ENCODE results near the gene DNAH14.

- TF ChIP-seq, protein P1, sequence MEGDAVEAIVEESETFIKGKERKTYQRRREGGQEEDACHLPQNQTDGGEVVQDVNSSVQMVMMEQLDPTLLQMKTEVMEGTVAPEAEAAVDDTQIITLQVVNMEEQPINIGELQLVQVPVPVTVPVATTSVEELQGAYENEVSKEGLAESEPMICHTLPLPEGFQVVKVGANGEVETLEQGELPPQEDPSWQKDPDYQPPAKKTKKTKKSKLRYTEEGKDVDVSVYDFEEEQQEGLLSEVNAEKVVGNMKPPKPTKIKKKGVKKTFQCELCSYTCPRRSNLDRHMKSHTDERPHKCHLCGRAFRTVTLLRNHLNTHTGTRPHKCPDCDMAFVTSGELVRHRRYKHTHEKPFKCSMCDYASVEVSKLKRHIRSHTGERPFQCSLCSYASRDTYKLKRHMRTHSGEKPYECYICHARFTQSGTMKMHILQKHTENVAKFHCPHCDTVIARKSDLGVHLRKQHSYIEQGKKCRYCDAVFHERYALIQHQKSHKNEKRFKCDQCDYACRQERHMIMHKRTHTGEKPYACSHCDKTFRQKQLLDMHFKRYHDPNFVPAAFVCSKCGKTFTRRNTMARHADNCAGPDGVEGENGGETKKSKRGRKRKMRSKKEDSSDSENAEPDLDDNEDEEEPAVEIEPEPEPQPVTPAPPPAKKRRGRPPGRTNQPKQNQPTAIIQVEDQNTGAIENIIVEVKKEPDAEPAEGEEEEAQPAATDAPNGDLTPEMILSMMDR (IDR thresholded peaks at IDR 0.05): no peak
- no peak for TF ChIP-seq POLR2A (IDR thresholded peaks at IDR 0.05)
Observed at GRCh38 chr1:225207791-225208190, 278.3 kb downstream of the DNAH14 start.
